Esophagus squamous epithelium (tissue), 4 donors: Measurements from ENCODE around the gene SLC7A5.
"Not testable (repeated sequence)": the region's sequence is repeated elsewhere in the genome, so short reads cannot be mapped to it uniquely, and the experiment has no call there.

Experiments
- POLR2A ChIP-seq, 4 donors: fragments of 450-650 bp; IDR thresholded peaks; one replicate each; pipeline ENCODE4 v1.6.1; 2017; ENCODE audit warnings: antibody characterized with exemption in 4 of 4, mild to moderate bottlenecking in 4 of 4, moderate library complexity in 3 of 4
- TF ChIP-seq, protein P1 (sequence below), 6 experiments: fragments of 450-650 bp in 4 of 6; fragments of 200-600 bp in 2 of 6; sonication (generic) in 2 of 6; IDR thresholded peaks; one replicate each; pipeline ENCODE4 v1.5.1; 2016 to 2019; ENCODE audit warnings: antibody characterized with exemption in 6 of 6, mild to moderate bottlenecking in 4 of 6, moderate library complexity in 4 of 6

DNA sequence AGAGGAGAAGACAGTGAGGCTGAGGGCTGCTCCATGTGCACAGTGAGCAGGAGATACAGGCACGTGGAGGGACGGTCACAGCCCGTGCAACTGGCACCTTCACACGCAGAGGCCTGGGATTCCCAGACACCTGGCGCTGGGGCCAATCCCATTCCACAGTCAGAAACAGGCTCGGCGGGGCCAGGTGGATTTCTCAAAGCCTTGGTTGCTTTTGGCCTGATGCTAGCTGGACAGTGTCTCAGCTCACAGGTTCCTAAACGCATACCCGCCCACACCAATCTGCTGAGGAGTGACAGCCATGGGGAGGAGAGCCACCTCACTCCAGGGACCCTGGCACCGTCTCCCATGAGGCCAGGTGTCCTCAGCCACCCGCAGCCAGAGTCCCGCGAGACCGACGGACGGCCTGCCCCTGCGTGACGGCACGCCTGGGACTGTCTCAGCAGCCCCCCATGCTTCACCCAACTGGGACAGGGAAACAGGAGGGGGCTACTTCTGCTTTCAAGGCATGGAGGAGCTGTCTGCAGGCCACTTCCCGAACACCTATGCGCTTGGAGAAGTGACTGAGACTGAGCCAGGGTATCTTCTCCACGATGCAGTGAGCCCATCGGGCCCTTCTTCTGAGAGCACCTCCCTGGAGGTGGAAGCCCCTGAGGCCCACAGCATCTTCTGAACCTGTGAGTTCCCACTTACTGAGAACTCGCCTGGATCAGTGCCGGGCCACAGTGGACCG lies 6.5 kb downstream of the SLC7A5 start:
- TF ChIP-seq, protein P1, sequence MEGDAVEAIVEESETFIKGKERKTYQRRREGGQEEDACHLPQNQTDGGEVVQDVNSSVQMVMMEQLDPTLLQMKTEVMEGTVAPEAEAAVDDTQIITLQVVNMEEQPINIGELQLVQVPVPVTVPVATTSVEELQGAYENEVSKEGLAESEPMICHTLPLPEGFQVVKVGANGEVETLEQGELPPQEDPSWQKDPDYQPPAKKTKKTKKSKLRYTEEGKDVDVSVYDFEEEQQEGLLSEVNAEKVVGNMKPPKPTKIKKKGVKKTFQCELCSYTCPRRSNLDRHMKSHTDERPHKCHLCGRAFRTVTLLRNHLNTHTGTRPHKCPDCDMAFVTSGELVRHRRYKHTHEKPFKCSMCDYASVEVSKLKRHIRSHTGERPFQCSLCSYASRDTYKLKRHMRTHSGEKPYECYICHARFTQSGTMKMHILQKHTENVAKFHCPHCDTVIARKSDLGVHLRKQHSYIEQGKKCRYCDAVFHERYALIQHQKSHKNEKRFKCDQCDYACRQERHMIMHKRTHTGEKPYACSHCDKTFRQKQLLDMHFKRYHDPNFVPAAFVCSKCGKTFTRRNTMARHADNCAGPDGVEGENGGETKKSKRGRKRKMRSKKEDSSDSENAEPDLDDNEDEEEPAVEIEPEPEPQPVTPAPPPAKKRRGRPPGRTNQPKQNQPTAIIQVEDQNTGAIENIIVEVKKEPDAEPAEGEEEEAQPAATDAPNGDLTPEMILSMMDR (IDR thresholded peaks at IDR 0.05), result not testable (repeated sequence)
- not testable (repeated sequence) for TF ChIP-seq POLR2A (IDR thresholded peaks at IDR 0.05)
